RPMI7951 (cell line): ENCODE measurements around the gene AIG1. TPM values are rescaled to one million over a fixed set of nuclear protein-coding genes. Genes with fewer than 3 reads are reported as not detected.

Source experiments
- DNase-seq: peaks from one replicate; pipeline ENCODE4 v3.0.0-alpha.2; 2012; ENCODE audit warnings: low read depth
- total RNA-seq: library from RNA; depleted of rRNA; stranded (reverse); fragments of >200 nt; shearing (Covaris generic); gene quantifications from 2 replicates; pipeline ENCODE4 v1.2.3, GENCODE V29; 2014; rRNA removed

Gene AIG1
- total RNA-seq, 1 experiment from 2014 or later = 112 TPM

- no peak for DNase-seq
Measured at GRCh38 chr6:143363299-143363698, 302.6 kb downstream of the AIG1 start.

GRCh38 chr6:143368426-143368825, 307.7 kb downstream of the AIG1 start:
- DNase-seq = peak; percentile 67

DNA sequence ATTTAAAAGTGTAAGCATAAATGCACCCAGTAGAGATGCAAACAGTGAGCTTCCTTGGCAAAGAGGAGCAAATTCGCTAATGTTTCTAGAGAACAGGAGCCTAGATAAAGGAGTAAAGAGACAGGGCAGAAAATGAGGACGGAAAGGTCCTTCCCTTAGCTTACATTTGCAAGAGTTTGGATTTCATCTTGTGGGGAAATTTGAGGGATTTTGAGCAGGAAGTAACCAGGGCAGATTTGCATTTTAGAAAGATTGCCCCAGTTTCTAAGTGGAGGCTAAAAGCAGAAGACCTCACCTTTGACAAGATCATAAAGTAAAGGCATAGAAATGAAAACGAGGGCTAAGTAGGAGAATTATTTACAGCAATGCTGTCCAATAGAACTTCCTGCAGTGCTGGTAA, 309.3 kb downstream of the AIG1 start:
- DNase-seq = no peak

GRCh38 chr6:143370812-143371370, 310.2 kb downstream of the AIG1 start:
- DNase-seq = no peak

DNA sequence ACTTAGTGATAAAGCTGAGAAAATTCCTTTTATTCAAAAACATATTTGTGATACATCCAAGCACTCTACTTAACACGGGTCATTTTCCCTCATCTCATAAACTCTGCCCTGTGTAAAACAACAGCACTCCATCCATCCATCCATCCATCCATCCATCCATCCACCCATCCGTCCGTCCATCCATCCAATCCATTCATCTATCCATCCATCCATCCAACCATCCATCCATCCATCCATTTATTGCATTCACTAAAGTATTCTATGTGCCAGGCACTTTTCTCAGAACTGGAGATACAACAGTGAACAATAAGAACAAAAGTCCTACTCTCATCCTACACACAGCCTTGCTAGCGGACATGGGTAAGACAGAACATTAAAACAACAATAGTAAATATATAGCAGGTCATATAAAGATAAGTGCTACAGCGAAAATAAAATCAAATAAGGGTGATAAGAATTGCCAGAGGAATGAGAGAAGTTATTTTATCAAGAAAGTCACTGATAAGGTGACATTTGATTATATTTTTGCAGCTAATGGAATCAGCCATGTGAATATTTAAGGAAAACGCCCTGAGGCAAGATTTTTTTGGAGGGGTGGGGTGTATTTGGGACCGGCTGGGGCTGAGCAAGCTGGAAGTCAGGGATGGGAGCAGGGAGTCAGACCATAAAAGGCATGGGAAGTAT, 311.7 kb downstream of the AIG1 start:
- DNase-seq = no peak

DNA sequence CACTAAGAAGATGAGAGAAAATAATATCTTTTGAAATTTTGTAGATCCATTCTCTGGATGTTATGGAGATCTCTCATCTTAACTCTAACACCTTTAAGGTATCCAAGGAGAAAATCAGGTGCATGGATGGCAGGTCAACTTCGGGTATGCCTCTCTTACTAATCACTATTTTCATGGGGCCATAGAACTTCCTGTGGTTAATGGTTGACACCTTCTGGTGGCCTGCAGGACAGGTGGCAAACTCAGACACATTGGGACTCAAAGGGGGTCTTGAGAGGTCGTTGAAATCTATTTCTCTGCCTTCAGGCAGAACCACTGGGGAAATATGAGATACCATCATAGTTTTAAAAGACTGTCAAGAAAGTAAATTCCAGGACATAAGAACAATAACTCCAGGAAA, 313.3 kb downstream of the AIG1 start:
- DNase-seq = no peak

GRCh38 chr6:143375022-143375585, 314.4 kb downstream of the AIG1 start:
- no peak for DNase-seq

GRCh38 chr6:143376375-143376774, 315.7 kb downstream of the AIG1 start:
- DNase-seq = no peak

- DNase-seq = no peak
Measured at GRCh38 chr6:143376861-143377260, 316.2 kb downstream of the AIG1 start.

DNA sequence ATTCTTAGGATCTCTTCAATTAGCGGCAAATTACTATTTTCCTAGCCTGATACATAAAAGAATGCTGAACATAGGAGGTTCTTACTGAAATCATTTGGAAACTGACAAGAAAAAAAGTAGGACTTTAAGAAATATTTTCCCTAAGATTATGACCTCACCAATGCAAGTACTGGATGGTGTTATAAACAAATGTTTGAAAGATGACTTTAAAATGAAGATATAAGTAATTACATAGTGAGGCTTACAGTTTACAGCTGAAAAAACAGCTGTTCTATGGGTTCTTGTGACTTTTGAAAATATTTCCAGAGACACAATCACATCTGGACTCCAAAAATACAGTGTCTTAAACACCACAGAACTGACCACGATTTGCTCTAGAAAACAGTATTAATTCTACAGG, 324.9 kb downstream of the AIG1 start:
- DNase-seq = no peak

- DNase-seq = no peak
Measured at GRCh38 chr6:143390278-143390677, 329.6 kb downstream of the AIG1 start.

Other genes with a start within 250 kb of the AIG1 start
- 7.3 and 8.8 TPM in 2 replicates for gene HIVEP2, start 115.7 kb upstream of the AIG1 start, total RNA-seq